ENCODE data around the gene LRIT3.

GRCh38 chr4:109861271-109861670 is 13.4 kb downstream of the LRIT3 start:
- TF ChIP-seq, protein P1, sequence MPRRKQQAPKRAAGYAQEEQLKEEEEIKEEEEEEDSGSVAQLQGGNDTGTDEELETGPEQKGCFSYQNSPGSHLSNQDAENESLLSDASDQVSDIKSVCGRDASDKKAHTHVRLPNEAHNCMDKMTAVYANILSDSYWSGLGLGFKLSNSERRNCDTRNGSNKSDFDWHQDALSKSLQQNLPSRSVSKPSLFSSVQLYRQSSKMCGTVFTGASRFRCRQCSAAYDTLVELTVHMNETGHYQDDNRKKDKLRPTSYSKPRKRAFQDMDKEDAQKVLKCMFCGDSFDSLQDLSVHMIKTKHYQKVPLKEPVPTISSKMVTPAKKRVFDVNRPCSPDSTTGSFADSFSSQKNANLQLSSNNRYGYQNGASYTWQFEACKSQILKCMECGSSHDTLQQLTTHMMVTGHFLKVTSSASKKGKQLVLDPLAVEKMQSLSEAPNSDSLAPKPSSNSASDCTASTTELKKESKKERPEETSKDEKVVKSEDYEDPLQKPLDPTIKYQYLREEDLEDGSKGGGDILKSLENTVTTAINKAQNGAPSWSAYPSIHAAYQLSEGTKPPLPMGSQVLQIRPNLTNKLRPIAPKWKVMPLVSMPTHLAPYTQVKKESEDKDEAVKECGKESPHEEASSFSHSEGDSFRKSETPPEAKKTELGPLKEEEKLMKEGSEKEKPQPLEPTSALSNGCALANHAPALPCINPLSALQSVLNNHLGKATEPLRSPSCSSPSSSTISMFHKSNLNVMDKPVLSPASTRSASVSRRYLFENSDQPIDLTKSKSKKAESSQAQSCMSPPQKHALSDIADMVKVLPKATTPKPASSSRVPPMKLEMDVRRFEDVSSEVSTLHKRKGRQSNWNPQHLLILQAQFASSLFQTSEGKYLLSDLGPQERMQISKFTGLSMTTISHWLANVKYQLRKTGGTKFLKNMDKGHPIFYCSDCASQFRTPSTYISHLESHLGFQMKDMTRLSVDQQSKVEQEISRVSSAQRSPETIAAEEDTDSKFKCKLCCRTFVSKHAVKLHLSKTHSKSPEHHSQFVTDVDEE (CRISPR knock-in tag; IDR thresholded peaks at IDR 0.05) = no peak
- TF ChIP-seq TCF4 (CRISPR knock-in tag; IDR thresholded peaks at IDR 0.05; ENCODE audit: borderline replicate concordance) (no peak), PPARA (CRISPR knock-in tag; IDR thresholded peaks at IDR 0.05; ENCODE audit: borderline replicate concordance) (no peak), ZFP3 (CRISPR knock-in tag; IDR thresholded peaks at IDR 0.05) (no peak), SNAI2 (CRISPR knock-in tag; IDR thresholded peaks at IDR 0.05) (no peak), PATZ1 (CRISPR knock-in tag; IDR thresholded peaks at IDR 0.05; ENCODE audit: borderline replicate concordance) (no peak), RARB (CRISPR knock-in tag; IDR thresholded peaks at IDR 0.05) (no peak), ISL1 (CRISPR knock-in tag; IDR thresholded peaks at IDR 0.05) (no peak), CREB5 (CRISPR knock-in tag; IDR thresholded peaks at IDR 0.05; ENCODE audit: low read depth) (no peak), ZFP30 (CRISPR knock-in tag; IDR thresholded peaks at IDR 0.05) (no peak), ARNTL (CRISPR knock-in tag; IDR thresholded peaks at IDR 0.05; ENCODE audit: borderline replicate concordance, low read depth) (no peak)

Measured in SK-N-SH treated with all-trans-retinoic acid at 6 μM for 48 hours (cell line).